Measurements from ENCODE around the gene RBM38.

DNA sequence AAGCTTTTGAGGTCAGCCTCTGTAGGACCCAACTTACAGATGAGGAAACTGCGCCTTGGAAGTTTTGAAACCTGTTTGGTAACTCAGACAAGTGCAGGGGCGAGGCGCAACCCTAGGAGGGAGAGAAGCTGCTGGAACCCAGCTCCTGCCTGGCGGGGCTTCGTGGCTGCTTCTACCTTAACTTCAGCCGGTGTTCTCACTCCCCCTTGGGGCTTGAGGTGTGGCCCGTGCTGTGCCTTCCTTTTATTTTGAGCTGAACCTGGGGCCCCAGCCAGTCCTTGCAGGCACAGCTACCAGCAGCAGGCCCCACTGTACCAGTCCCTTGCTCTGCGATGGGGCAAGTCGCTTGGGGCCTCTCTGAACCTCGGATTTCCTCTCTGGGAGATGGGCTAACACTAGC is 12.0 kb downstream of the RBM38 start:
- TF ChIP-seq EP300 (IDR thresholded peaks at IDR 0.05) (no peak), POLR2A (IDR thresholded peaks at IDR 0.05; ENCODE audit: low read depth) (no peak)
- TF ChIP-seq, protein P1, sequence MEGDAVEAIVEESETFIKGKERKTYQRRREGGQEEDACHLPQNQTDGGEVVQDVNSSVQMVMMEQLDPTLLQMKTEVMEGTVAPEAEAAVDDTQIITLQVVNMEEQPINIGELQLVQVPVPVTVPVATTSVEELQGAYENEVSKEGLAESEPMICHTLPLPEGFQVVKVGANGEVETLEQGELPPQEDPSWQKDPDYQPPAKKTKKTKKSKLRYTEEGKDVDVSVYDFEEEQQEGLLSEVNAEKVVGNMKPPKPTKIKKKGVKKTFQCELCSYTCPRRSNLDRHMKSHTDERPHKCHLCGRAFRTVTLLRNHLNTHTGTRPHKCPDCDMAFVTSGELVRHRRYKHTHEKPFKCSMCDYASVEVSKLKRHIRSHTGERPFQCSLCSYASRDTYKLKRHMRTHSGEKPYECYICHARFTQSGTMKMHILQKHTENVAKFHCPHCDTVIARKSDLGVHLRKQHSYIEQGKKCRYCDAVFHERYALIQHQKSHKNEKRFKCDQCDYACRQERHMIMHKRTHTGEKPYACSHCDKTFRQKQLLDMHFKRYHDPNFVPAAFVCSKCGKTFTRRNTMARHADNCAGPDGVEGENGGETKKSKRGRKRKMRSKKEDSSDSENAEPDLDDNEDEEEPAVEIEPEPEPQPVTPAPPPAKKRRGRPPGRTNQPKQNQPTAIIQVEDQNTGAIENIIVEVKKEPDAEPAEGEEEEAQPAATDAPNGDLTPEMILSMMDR (IDR thresholded peaks at IDR 0.05), result no peak

Measured in esophagus muscularis mucosa (tissue), 4 donors.